Stimulated activated CD4-positive, alpha-beta T cell treated with anti-CD3 and anti-CD28 coated beads, Interleukin-15, amount 100 ng/mL, for 24 hours (primary cell): ENCODE measurements around the gene ZNF787.
"Not testable (repeated sequence)": the region's sequence is repeated elsewhere in the genome, so short reads cannot be mapped to it uniquely, and the experiment has no call there.

Experiments used
- DNase-seq: peaks from one replicate; pipeline ENCODE4 v3.0.0-alpha.2; 2020

ZNF787 gene

GRCh38 chr19:56103027-56103614 is 18.0 kb downstream of the ZNF787 start:
- DNase-seq, result no peak

GRCh38 chr19:56101746-56102535 is 19.2 kb downstream of the ZNF787 start:
- DNase-seq, result no peak

GRCh38 chr19:56101095-56101494 is 20.0 kb downstream of the ZNF787 start:
- no peak for DNase-seq

- DNase-seq, result no peak
Measured at GRCh38 chr19:56099638-56100539, 21.2 kb downstream of the ZNF787 start.

GRCh38 chr19:56098731-56099568 is 22.1 kb downstream of the ZNF787 start:
- no peak for DNase-seq

- DNase-seq, result not testable (repeated sequence)
Measured at GRCh38 chr19:56098237-56098636, 22.9 kb downstream of the ZNF787 start.

- no peak for DNase-seq
Measured at GRCh38 chr19:56097776-56098175, 23.3 kb downstream of the ZNF787 start.

- DNase-seq, result no peak
Measured at GRCh38 chr19:56097306-56097705, 23.8 kb downstream of the ZNF787 start.

GRCh38 chr19:56096665-56097064 is 24.4 kb downstream of the ZNF787 start:
- no peak for DNase-seq

- DNase-seq, result no peak
Measured at GRCh38 chr19:56094449-56094848, 26.6 kb downstream of the ZNF787 start.

- DNase-seq, result no peak
Measured at GRCh38 chr19:56092685-56093631, 28.1 kb downstream of the ZNF787 start.

GRCh38 chr19:56091751-56092546 is 29.1 kb downstream of the ZNF787 start:
- DNase-seq, result no peak

GRCh38 chr19:56091066-56091490 is 30.0 kb downstream of the ZNF787 start:
- DNase-seq, result no peak

GRCh38 chr19:56089344-56089743 is 31.8 kb downstream of the ZNF787 start:
- DNase-seq, result no peak

GRCh38 chr19:56088497-56089215 is 32.4 kb downstream of the ZNF787 start:
- DNase-seq, result no peak

GRCh38 chr19:56087647-56088496 is 33.2 kb downstream of the ZNF787 start:
- no peak for DNase-seq

GRCh38 chr19:56086671-56087430 is 34.2 kb downstream of the ZNF787 start:
- DNase-seq, result no peak
